DND-41 (cell line): ENCODE results near the gene TYW1B.
"Not testable (repeated sequence)": the region's sequence is repeated elsewhere in the genome, so short reads cannot be mapped to it uniquely, and the experiment has no call there.

Experiments used
- CTCF ChIP-seq: IDR thresholded peaks from 2 replicates; pipeline ENCODE4 v1.5.1; 2012; ENCODE audit warnings: borderline replicate concordance, low read length, moderate library complexity, mild to moderate bottlenecking; ENCODE audit not compliant: poor library complexity, severe bottlenecking; ENCODE audit errors: extremely low read depth
- EZH2 ChIP-seq: IDR thresholded peaks from 3 replicates; pipeline ENCODE4 v1.6.1; 2012; ENCODE audit warnings: borderline replicate concordance, low read depth, mild to moderate bottlenecking, moderate library complexity, low read length, inconsistent platforms; ENCODE audit not compliant: severe bottlenecking

GRCh38 chr7:72772627-72773026 is 55.4 kb downstream of the TYW1B start:
- not testable (repeated sequence) for TF ChIP-seq CTCF, EZH2
